GM23338 (cell line): ENCODE results near the gene COL9A3. TPM values are rescaled to one million over a fixed set of nuclear protein-coding genes. Genes with fewer than 3 reads are reported as not detected.

Source experiments
- EZH2phosphoT487 ChIP-seq: fragments of 200-600 bp; sonication (generic); IDR thresholded peaks from one replicate; pipeline ENCODE4 v1.8.1; 2018; ENCODE audit warnings: antibody characterized with exemption; ENCODE audit not compliant: unreplicated experiment
- JUNB ChIP-seq: IDR thresholded peaks from one replicate; pipeline ENCODE4 v1.6.1; 2016; ENCODE audit warnings: antibody characterized with exemption; ENCODE audit not compliant: unreplicated experiment
- ZNF462 ChIP-seq: fragments of 250-450 bp; sonication (Bioruptor Pico); IDR thresholded peaks from 2 replicates; pipeline ENCODE4 v1.5.0; 2020; ENCODE audit warnings: mild to moderate bottlenecking, moderate library complexity
- polyA plus RNA-seq: library from polyadenylated mRNA; unstranded; fragments of >200 nt; fragmentation: Nextera tagmentation; extraction: Ambion mirVana; gene quantifications from 2 replicates; pipeline ENCODE4 v1.2.1, GENCODE V29; 2016
- total RNA-seq: library from RNA; depleted of rRNA; stranded (reverse); fragments of >200 nt; shearing (Covaris generic); gene quantifications from 2 replicates; pipeline ENCODE4 v1.2.3, GENCODE V29; 2014
- TF ChIP-seq, protein P1 (sequence below): IDR thresholded peaks from one replicate; pipeline ENCODE4 v1.6.1; 2018; ENCODE audit warnings: antibody characterized with exemption; ENCODE audit not compliant: unreplicated experiment

Gene COL9A3
- total and polyA plus RNA-seq, 2 experiments from 2014 or later, result 74.9 to 113 TPM

DNA sequence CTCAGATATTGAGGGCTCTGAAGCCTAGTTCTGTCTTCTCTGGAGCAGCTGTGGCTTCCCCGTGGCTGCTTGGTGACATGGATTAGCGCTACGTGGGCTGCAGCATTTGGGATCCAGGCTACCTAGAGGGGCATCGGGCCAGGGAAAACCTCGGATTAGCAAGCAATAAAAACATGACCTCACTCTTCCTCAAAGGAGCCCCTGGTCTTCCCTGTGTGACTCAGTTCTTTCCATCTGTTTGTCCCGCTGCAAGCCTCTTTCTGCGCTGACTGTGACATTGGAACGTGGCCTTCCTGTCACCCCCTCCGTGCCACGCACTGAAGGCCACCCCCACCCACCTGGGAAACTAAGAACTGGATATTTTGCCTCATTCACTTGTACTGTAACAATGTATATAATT lies 17.0 kb upstream of the COL9A3 start (continued):
- TF ChIP-seq ZNF462 (CRISPR knock-in tag), result no peak
- no peak for TF ChIP-seq EZH2phosphoT487
- no peak for TF ChIP-seq JUNB
- TF ChIP-seq, protein P1, sequence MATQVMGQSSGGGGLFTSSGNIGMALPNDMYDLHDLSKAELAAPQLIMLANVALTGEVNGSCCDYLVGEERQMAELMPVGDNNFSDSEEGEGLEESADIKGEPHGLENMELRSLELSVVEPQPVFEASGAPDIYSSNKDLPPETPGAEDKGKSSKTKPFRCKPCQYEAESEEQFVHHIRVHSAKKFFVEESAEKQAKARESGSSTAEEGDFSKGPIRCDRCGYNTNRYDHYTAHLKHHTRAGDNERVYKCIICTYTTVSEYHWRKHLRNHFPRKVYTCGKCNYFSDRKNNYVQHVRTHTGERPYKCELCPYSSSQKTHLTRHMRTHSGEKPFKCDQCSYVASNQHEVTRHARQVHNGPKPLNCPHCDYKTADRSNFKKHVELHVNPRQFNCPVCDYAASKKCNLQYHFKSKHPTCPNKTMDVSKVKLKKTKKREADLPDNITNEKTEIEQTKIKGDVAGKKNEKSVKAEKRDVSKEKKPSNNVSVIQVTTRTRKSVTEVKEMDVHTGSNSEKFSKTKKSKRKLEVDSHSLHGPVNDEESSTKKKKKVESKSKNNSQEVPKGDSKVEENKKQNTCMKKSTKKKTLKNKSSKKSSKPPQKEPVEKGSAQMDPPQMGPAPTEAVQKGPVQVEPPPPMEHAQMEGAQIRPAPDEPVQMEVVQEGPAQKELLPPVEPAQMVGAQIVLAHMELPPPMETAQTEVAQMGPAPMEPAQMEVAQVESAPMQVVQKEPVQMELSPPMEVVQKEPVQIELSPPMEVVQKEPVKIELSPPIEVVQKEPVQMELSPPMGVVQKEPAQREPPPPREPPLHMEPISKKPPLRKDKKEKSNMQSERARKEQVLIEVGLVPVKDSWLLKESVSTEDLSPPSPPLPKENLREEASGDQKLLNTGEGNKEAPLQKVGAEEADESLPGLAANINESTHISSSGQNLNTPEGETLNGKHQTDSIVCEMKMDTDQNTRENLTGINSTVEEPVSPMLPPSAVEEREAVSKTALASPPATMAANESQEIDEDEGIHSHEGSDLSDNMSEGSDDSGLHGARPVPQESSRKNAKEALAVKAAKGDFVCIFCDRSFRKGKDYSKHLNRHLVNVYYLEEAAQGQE, result no peak
